Ovary (tissue), 9 donors: ENCODE measurements around the gene FXYD5. TPM values are rescaled to one million over a fixed set of nuclear protein-coding genes. Genes with fewer than 3 reads are reported as not detected.

Experiments used
- DNase-seq, 5 donors: peaks; one replicate each; pipeline ENCODE4 v3.0.0-alpha.2; 2019 to 2020
- H3K27ac ChIP-seq, 2 donors: fragments of 200-600 bp; one replicate each; pipeline versions ENCODE4 v1.5.1 to v1.8.0; 2019 to 2022
- H3K27me3 ChIP-seq: fragments of 200-600 bp; one replicate; pipeline ENCODE4 v1.8.0; 2022
- H3K36me3 ChIP-seq: fragments of 200-600 bp; sonication (generic); one replicate; pipeline ENCODE4 v1.5.1; 2019
- H3K4me1 ChIP-seq: one replicate; pipeline ENCODE4 v1.8.1; 2013; ENCODE audit warnings: mild to moderate bottlenecking, moderate library complexity; ENCODE audit not compliant: insufficient read depth
- H3K4me3 ChIP-seq: fragments of 200-600 bp; sonication (generic); one replicate; pipeline ENCODE4 v1.5.1; 2017
- H3K9me3 ChIP-seq, 2 donors: fragments of 200-600 bp in 1 of 2; sonication (generic) in 1 of 2; one replicate each; pipeline versions ENCODE4 v1.5.1 to v1.8.1; 2013 to 2019; ENCODE audit warnings: mild to moderate bottlenecking in 1 of 2, moderate library complexity in 1 of 2
- CTCF ChIP-seq, 3 donors: fragments of 450-650 bp in 2 of 3; fragments of 200-600 bp in 1 of 3; IDR thresholded peaks; one replicate each; pipeline versions ENCODE4 v1.5.1 to v1.8.0; 2016 to 2022; ENCODE audit warnings: antibody characterized with exemption in 3 of 3, mild to moderate bottlenecking in 1 of 3
- EP300 ChIP-seq: sonication (generic); formaldehyde crosslinking; IDR thresholded peaks from one replicate; pipeline ENCODE4 v1.6.1; 2017; ENCODE audit warnings: antibody characterized with exemption
- POLR2A ChIP-seq: fragments of 450-650 bp; IDR thresholded peaks from one replicate; pipeline ENCODE4 v1.6.1; 2017; ENCODE audit warnings: antibody characterized with exemption, mild to moderate bottlenecking, moderate library complexity
- WGBS, 3 donors: extraction: QIAGEN DNeasy Blood & Tissue Kit in 1 of 3; methylation state at CpG; one replicate each; pipeline versions ENCODE4 v1.1.5 to v1.1.7; 2013 to 2017; 5-methylcytosine and 5-hydroxymethylcytosine counted together
- intact Hi-C, 4 donors: fragments of 100-400 bp; cut with DNase I; formaldehyde crosslinking; loops; one replicate each; pipeline versions ENCODE4 v1.11.0 to v1.15.1; 2022 to 2023
- polyA plus RNA-seq, 2 donors: library from polyadenylated mRNA; stranded (reverse); fragments of 200-250 nt in 1 of 2; fragments of 350-450 nt in 1 of 2; fragmentation: Illumina TruSeq in 1 of 2; extraction: RNeasy Lipid Tissue Mini Kit (QIAGEN cat#74804) in 1 of 2; gene quantifications; one replicate each; pipeline ENCODE4 v1.2.3, GENCODE V29; 2013 to 2014
- total RNA-seq, 7 donors: library from RNA; depleted of rRNA in 2 of 7; stranded (reverse); fragments of >200 nt in 2 of 7; fragmentation: NEBNext Ultra II Directional in 3 of 7; extraction: Animal tissue kit (Norgen Biotek cat#: 25700) in 3 of 7; gene quantifications; one replicate each; pipeline versions ENCODE4 v1.1.0 to v1.2.4, GENCODE V29; 2016 to 2023
- donor health status: DM: no; HTN: no; CAD: no; lungs with moderate emphysema.
- donor health status: DM: no; HTN: no; CAD: no.
- donor health status: Bipolar disorder and iron deficiency.
- donor health status: DM: yes; HTN: yes; CAD: no.
- donor health status: DM: no; HTN: no; CAD: no.
- donor health status: DM: yes; HTN: yes; CAD: no.

Gene FXYD5
- total and polyA plus RNA-seq, 9 donors, result 8.2 to 79.3 (median 22.7) TPM

GRCh38 chr19:35116072-35116801, 38.3 kb upstream of the FXYD5 start:
- WGBS, 3 donors, result 84 to 87% (median 87%) methylated on average over 13 of the region's 13 CpGs
- H3K27ac ChIP-seq, result no peak overlapping the region
- H3K9me3 ChIP-seq, result no peaks in the 10 kb centered on the region
- TF ChIP-seq CTCF (IDR thresholded peaks at IDR 0.05), result no peak
- no peak for TF ChIP-seq POLR2A
- TF ChIP-seq EP300, result no peak
- H3K27me3 ChIP-seq, result no peaks in the 10 kb centered on the region
- peaks cover 14% of the 10 kb centered on the region for H3K4me1 ChIP-seq
- DNase-seq, result no peak
- no peaks in the 10 kb centered on the region for H3K36me3 ChIP-seq
- intact Hi-C loops, result no loop called here
- peak overlapping the region; percentile 17 for H3K4me3 ChIP-seq

- 52 to 70% (median 56%) methylated on average over 8 of the region's 8 CpGs for WGBS, 3 donors
- no peaks in the 10 kb centered on the region for H3K27me3 ChIP-seq
- H3K4me1 ChIP-seq, result peaks cover 14% of the 10 kb centered on the region
- intact Hi-C loops, result no loop called here
- H3K36me3 ChIP-seq, result no peaks in the 10 kb centered on the region
- DNase-seq, result no peak
- H3K27ac ChIP-seq, result no peak overlapping the region
- H3K9me3 ChIP-seq, result no peaks in the 10 kb centered on the region
- peak overlapping the region; percentile 17 for H3K4me3 ChIP-seq
- no peak for TF ChIP-seq CTCF (IDR thresholded peaks at IDR 0.05)
- TF ChIP-seq EP300, result no peak
- no peak for TF ChIP-seq POLR2A
These were observed 37.4 kb upstream of the FXYD5 start for GRCh38 chr19:35117116-35117515.

- DNase-seq, result no peak
- Histone ChIP-seq H3K36me3 (no peaks in the 10 kb centered on the region), H3K27ac (no peak overlapping the region), H3K4me1 (peaks cover 14% of the 10 kb centered on the region), H3K4me3 (no peak overlapping the region), H3K9me3 (no peaks in the 10 kb centered on the region), H3K27me3 (no peaks in the 10 kb centered on the region)
- 76 to 82% (median 79%) methylated on average over 11 of the region's 11 CpGs for WGBS, 3 donors
- no peak for TF ChIP-seq EP300
- TF ChIP-seq CTCF (IDR thresholded peaks at IDR 0.05), result no peak
- TF ChIP-seq POLR2A, result no peak
- intact Hi-C loops, result no loop called here
These were observed 36.7 kb upstream of the FXYD5 start for GRCh38 chr19:35117799-35118198.

GRCh38 chr19:35118268-35119020, 36.1 kb upstream of the FXYD5 start:
- Histone ChIP-seq H3K4me1 (peaks cover 14% of the 10 kb centered on the region), H3K36me3 (no peaks in the 10 kb centered on the region), H3K4me3 (no peak overlapping the region), H3K27ac (peak overlapping the region in 1 of 2 donors; percentile 87), H3K27me3 (no peaks in the 10 kb centered on the region), H3K9me3 (no peaks in the 10 kb centered on the region)
- intact Hi-C loops, result no loop called here
- no peak for DNase-seq
- WGBS, 3 donors, result 84 to 93% (median 88%) methylated on average over 13 of the region's 13 CpGs
- TF ChIP-seq POLR2A, result no peak
- no peak for TF ChIP-seq CTCF (IDR thresholded peaks at IDR 0.05)
- no peak for TF ChIP-seq EP300
